ENCODE results near the gene DRD2.

DNA sequence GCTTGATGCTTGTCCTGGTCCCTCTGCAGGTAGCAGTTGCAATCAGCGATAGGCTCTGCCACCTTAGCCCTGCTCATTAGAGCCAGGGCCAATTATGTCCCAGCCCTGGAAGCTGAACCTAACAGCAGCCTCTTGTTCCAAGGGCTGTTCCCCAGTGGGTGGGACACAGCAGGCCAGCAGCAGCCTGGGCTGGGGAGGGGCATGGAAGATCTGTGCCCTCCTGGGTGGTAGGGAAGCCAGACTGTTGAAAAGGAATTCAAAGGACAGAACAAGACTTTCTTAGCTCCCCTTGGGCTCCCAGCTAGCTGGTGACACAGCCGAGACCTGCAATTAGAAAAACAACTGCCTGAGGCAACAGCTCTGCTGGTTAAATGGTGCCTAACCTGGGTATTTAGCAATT, 17.4 kb downstream of the DRD2 start:
- TF ChIP-seq RXRA (IDR thresholded peaks at IDR 0.05): no peak
- TF ChIP-seq, protein P1, sequence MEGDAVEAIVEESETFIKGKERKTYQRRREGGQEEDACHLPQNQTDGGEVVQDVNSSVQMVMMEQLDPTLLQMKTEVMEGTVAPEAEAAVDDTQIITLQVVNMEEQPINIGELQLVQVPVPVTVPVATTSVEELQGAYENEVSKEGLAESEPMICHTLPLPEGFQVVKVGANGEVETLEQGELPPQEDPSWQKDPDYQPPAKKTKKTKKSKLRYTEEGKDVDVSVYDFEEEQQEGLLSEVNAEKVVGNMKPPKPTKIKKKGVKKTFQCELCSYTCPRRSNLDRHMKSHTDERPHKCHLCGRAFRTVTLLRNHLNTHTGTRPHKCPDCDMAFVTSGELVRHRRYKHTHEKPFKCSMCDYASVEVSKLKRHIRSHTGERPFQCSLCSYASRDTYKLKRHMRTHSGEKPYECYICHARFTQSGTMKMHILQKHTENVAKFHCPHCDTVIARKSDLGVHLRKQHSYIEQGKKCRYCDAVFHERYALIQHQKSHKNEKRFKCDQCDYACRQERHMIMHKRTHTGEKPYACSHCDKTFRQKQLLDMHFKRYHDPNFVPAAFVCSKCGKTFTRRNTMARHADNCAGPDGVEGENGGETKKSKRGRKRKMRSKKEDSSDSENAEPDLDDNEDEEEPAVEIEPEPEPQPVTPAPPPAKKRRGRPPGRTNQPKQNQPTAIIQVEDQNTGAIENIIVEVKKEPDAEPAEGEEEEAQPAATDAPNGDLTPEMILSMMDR (IDR thresholded peaks at IDR 0.05; ENCODE audit: low read depth, low read length, missing input control): no peak
